SH-SY5Y (cell line): ENCODE results near the gene NISCH.

Experiments used
- GATA2 ChIP-seq: IDR thresholded peaks from 2 replicates; pipeline ENCODE4 v1.6.1; 2011; ENCODE audit warnings: mild to moderate bottlenecking, low read depth, low read length
- GATA3 ChIP-seq: IDR thresholded peaks from 2 replicates; pipeline ENCODE4 v1.6.1; 2011; ENCODE audit warnings: low read depth, mild to moderate bottlenecking, low read length, moderate library complexity

NISCH gene

GRCh38 chr3:52451237-52452083 lies 3.9 kb upstream of the NISCH start:
- no peak for TF ChIP-seq GATA2
- no peak for TF ChIP-seq GATA3

GRCh38 chr3:52452126-52452525 lies 3.3 kb upstream of the NISCH start:
- TF ChIP-seq GATA2, result no peak
- TF ChIP-seq GATA3, result no peak

- no peak for TF ChIP-seq GATA2
- no peak for TF ChIP-seq GATA3
These were observed 2.7 kb upstream of the NISCH start for GRCh38 chr3:52452570-52453221.

GRCh38 chr3:52453496-52454249 lies 1.7 kb upstream of the NISCH start, which contains the start of gene TNNC1:
Gene TNNC1 (minus strand): TSS chr3:52454041. CDS start chr3:52454015, 26 bp downstream.
- TF ChIP-seq GATA3 (no peak), GATA2 (no peak)

GRCh38 chr3:52454250-52454937 lies 1.0 kb upstream of the NISCH start:
- no peak for TF ChIP-seq GATA3
- no peak for TF ChIP-seq GATA2

GRCh38 chr3:52454938-52455282 lies 494 bp upstream of the NISCH start:
- TF ChIP-seq GATA2 (no peak), GATA3 (no peak)

GRCh38 chr3:52456169-52456799 lies 880 bp downstream of the NISCH start:
- TF ChIP-seq GATA2 (no peak), GATA3 (no peak)

GRCh38 chr3:52456800-52457183 lies 1.4 kb downstream of the NISCH start:
- TF ChIP-seq GATA3 (no peak), GATA2 (no peak)

GRCh38 chr3:52458031-52458760 lies 2.8 kb downstream of the NISCH start:
- TF ChIP-seq GATA3, result no peak
- TF ChIP-seq GATA2, result no peak

GRCh38 chr3:52458770-52459545 lies 3.6 kb downstream of the NISCH start:
- TF ChIP-seq GATA2 (no peak), GATA3 (no peak)

GRCh38 chr3:52461874-52462273 lies 6.5 kb downstream of the NISCH start:
- TF ChIP-seq GATA2 (no peak), GATA3 (no peak)

GRCh38 chr3:52463416-52463815 lies 8.0 kb downstream of the NISCH start:
- no peak for TF ChIP-seq GATA2

- no peak for TF ChIP-seq GATA2
These were observed 12.9 kb downstream of the NISCH start for GRCh38 chr3:52468336-52468735.

- no peak for TF ChIP-seq GATA2
- TF ChIP-seq GATA3, result no peak
These were observed 13.6 kb downstream of the NISCH start for GRCh38 chr3:52469001-52469400.
